ENCODE data around the gene HDAC5.
A peak's percentile ranks its signal among the peaks of the same experiment; 100 is the strongest.

Gene HDAC5

GRCh38 chr17:44119798-44120197, 3.6 kb downstream of the HDAC5 start:
- no peak for DNase-seq (ENCODE audit: low read depth)
- TF ChIP-seq CTCF (IDR thresholded peaks at IDR 0.05; ENCODE audit: control insufficient read depth, insufficient read depth, low read depth, low read length, missing control alignments) = no peak
- H3K4me3 ChIP-seq (ENCODE audit: control insufficient read depth, low read depth, low read length) = no peak overlapping the region

GRCh38 chr17:44119062-44119461, 4.4 kb downstream of the HDAC5 start:
- no peak overlapping the region for H3K4me3 ChIP-seq (ENCODE audit: control insufficient read depth, low read depth, low read length)
- TF ChIP-seq CTCF (IDR thresholded peaks at IDR 0.05; ENCODE audit: control insufficient read depth, insufficient read depth, low read depth, low read length, missing control alignments) = no peak
- DNase-seq (ENCODE audit: low read depth) = no peak

- no peak for DNase-seq (ENCODE audit: low read depth)
- no peak overlapping the region for H3K4me3 ChIP-seq (ENCODE audit: control insufficient read depth, low read depth, low read length)
- TF ChIP-seq CTCF (IDR thresholded peaks at IDR 0.05; ENCODE audit: control insufficient read depth, insufficient read depth, low read depth, low read length, missing control alignments) = peak; percentile 17
Observed at GRCh38 chr17:44118427-44119050, 4.9 kb downstream of the HDAC5 start.

GRCh38 chr17:44117351-44117750, 6.1 kb downstream of the HDAC5 start:
- no peak for DNase-seq (ENCODE audit: low read depth)
- TF ChIP-seq CTCF (IDR thresholded peaks at IDR 0.05; ENCODE audit: control insufficient read depth, insufficient read depth, low read depth, low read length, missing control alignments) = no peak
- no peak overlapping the region for H3K4me3 ChIP-seq (ENCODE audit: control insufficient read depth, low read depth, low read length)

GRCh38 chr17:44115585-44116415, 7.6 kb downstream of the HDAC5 start:
- DNase-seq (ENCODE audit: low read depth) = no peak
- TF ChIP-seq CTCF (IDR thresholded peaks at IDR 0.05; ENCODE audit: control insufficient read depth, insufficient read depth, low read depth, low read length, missing control alignments) = peak; percentile 88
- H3K4me3 ChIP-seq (ENCODE audit: control insufficient read depth, low read depth, low read length) = no peak overlapping the region

- no peak for TF ChIP-seq CTCF (IDR thresholded peaks at IDR 0.05; ENCODE audit: control insufficient read depth, insufficient read depth, low read depth, low read length, missing control alignments)
- DNase-seq (ENCODE audit: low read depth) = no peak
- no peak overlapping the region for H3K4me3 ChIP-seq (ENCODE audit: control insufficient read depth, low read depth, low read length)
Observed at GRCh38 chr17:44113868-44114840, 9.3 kb downstream of the HDAC5 start.

Data from AG09309 (cell line).